ENCODE measurements around the gene KCNK1.

DNA sequence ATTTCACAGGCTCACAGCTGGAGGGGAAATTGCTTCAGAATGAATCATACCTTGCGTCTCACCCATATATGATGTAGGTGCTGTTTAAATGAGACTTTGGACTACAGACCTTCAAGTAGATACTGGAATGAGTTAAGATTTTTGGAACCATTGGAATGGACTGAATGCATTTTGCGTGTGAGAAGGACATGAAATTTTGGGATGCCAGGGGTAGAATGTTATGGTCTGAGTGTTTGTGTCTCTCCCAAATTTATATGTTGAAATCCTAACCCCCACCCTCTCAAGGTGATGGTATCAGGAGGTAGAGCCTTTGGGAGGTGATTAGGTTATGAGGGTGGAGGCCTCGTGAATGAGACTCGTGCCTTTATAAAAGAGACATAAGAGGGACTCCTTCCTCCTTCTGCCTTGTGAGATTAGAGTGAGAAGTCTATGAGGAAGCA is 41.4 kb downstream of the KCNK1 start:
- TF ChIP-seq, protein P1, sequence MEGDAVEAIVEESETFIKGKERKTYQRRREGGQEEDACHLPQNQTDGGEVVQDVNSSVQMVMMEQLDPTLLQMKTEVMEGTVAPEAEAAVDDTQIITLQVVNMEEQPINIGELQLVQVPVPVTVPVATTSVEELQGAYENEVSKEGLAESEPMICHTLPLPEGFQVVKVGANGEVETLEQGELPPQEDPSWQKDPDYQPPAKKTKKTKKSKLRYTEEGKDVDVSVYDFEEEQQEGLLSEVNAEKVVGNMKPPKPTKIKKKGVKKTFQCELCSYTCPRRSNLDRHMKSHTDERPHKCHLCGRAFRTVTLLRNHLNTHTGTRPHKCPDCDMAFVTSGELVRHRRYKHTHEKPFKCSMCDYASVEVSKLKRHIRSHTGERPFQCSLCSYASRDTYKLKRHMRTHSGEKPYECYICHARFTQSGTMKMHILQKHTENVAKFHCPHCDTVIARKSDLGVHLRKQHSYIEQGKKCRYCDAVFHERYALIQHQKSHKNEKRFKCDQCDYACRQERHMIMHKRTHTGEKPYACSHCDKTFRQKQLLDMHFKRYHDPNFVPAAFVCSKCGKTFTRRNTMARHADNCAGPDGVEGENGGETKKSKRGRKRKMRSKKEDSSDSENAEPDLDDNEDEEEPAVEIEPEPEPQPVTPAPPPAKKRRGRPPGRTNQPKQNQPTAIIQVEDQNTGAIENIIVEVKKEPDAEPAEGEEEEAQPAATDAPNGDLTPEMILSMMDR (IDR thresholded peaks at IDR 0.05 in 4 of 5, conservative IDR thresholded peaks at IDR 0.05 in 1 of 5): no peak
- no peak for TF ChIP-seq POLR2A (IDR thresholded peaks at IDR 0.05)
